ENCODE results near the gene TICRR.

DNA sequence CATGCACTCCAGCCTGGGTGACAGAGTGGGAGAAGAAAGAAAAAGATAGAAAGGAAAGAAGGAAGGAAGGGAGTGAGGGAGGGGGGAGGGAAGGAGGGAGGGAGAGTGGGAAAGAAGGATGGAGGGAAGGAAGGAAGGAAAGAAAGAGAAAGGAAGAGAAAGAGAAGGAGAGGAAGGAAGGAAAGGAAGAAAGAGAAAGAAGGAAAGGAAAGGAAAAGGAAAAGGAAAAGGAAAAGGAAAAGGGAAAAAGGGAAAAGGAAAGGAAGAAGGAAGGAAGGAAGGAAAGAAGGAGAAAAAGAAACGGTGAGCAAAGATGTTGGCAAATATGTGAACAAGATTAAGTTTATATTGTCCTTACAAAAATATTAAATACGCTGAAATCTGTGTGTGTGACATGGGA is 36.2 kb upstream of the TICRR start:
- TF ChIP-seq, protein P1, sequence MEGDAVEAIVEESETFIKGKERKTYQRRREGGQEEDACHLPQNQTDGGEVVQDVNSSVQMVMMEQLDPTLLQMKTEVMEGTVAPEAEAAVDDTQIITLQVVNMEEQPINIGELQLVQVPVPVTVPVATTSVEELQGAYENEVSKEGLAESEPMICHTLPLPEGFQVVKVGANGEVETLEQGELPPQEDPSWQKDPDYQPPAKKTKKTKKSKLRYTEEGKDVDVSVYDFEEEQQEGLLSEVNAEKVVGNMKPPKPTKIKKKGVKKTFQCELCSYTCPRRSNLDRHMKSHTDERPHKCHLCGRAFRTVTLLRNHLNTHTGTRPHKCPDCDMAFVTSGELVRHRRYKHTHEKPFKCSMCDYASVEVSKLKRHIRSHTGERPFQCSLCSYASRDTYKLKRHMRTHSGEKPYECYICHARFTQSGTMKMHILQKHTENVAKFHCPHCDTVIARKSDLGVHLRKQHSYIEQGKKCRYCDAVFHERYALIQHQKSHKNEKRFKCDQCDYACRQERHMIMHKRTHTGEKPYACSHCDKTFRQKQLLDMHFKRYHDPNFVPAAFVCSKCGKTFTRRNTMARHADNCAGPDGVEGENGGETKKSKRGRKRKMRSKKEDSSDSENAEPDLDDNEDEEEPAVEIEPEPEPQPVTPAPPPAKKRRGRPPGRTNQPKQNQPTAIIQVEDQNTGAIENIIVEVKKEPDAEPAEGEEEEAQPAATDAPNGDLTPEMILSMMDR (IDR thresholded peaks at IDR 0.05), result no peak
- no peak for TF ChIP-seq POLR2A (IDR thresholded peaks at IDR 0.05)
- no peak for TF ChIP-seq POLR2AphosphoS5 (IDR thresholded peaks at IDR 0.05)
- no peak for TF ChIP-seq EP300 (IDR thresholded peaks at IDR 0.05)

Data from upper lobe of left lung (tissue), 4 donors.